SK-N-MC (cell line): ENCODE data around the gene CACNA1C.

Experiments used
- EZH2 ChIP-seq: fragments of 200-600 bp; sonication (generic); IDR thresholded peaks from one replicate; pipeline ENCODE4 v1.6.1; 2017; ENCODE audit warnings: antibody characterized with exemption
- POLR2AphosphoS5 ChIP-seq: IDR thresholded peaks from 2 replicates; pipeline ENCODE4 v1.6.1; 2012; ENCODE audit warnings: mild to moderate bottlenecking, low read depth, low read length, borderline replicate concordance

GRCh38 chr12:2489275-2489674 is 436.5 kb downstream of the CACNA1C start:
- TF ChIP-seq POLR2AphosphoS5 (no peak), EZH2 (no peak)
